Smooth muscle cell (in vitro differentiated cells): ENCODE measurements around the gene PLAC1. TPM values are rescaled to one million over a fixed set of nuclear protein-coding genes. Genes with fewer than 3 reads are reported as not detected.

Experiments used
- DNase-seq: peaks from one replicate; lab custom pipeline; 2025; ENCODE audit not compliant: unreplicated experiment; lab: John Stamatoyannopoulos, UW
- H2AFZ ChIP-seq: fragments of 200-600 bp; sonication (generic); 2 replicates; pipeline ENCODE4 v1.6.0; 2016; ENCODE audit warnings: antibody characterized with exemption, low read depth, mild to moderate bottlenecking
- H3F3A ChIP-seq: fragments of 200-600 bp; sonication (generic); 2 replicates; pipeline ENCODE4 v1.6.0; 2017; ENCODE audit warnings: antibody characterized with exemption, low read depth
- H3K27ac ChIP-seq: fragments of 200-600 bp; sonication (generic); 2 replicates; pipeline ENCODE4 v1.5.1; 2016; ENCODE audit warnings: low read depth, mild to moderate bottlenecking
- H3K27me3 ChIP-seq: fragments of 200-600 bp; sonication (generic); 2 replicates; pipeline ENCODE4 v1.6.1; 2016; ENCODE audit warnings: low read depth, mild to moderate bottlenecking
- H3K36me3 ChIP-seq: fragments of 200-600 bp; sonication (generic); 2 replicates; pipeline ENCODE4 v1.5.1; 2016; ENCODE audit warnings: low read depth
- H3K4me1 ChIP-seq: fragments of 200-600 bp; sonication (generic); 2 replicates; pipeline ENCODE4 v1.5.1; 2016; ENCODE audit warnings: low read depth
- H3K4me2 ChIP-seq: fragments of 200-600 bp; sonication (generic); 2 replicates; pipeline ENCODE4 v1.6.0; 2016; ENCODE audit warnings: mild to moderate bottlenecking
- H3K4me3 ChIP-seq: fragments of 200-600 bp; sonication (generic); 2 replicates; pipeline ENCODE4 v1.5.1; 2016; ENCODE audit warnings: mild to moderate bottlenecking
- H3K79me2 ChIP-seq: fragments of 200-600 bp; sonication (generic); 2 replicates; pipeline ENCODE4 v1.6.0; 2016; ENCODE audit warnings: low read depth, mild to moderate bottlenecking
- H3K9ac ChIP-seq: fragments of 200-600 bp; sonication (generic); 2 replicates; pipeline ENCODE4 v1.6.0; 2016; ENCODE audit warnings: low read depth
- H3K9me3 ChIP-seq: fragments of 200-600 bp; sonication (generic); replicated peaks from 2 replicates; pipeline ENCODE4 v1.5.1; 2016; ENCODE audit warnings: low read depth
- H4K20me1 ChIP-seq: fragments of 200-600 bp; sonication (generic); 2 replicates; pipeline ENCODE4 v1.6.0; 2016; ENCODE audit warnings: low read depth
- WGBS: methylation state at CpG from one replicate; pipeline ENCODE4 v1.1.7; 2016; ENCODE audit warnings: low lambda C conversion rate; 5-methylcytosine and 5-hydroxymethylcytosine counted together
- polyA plus RNA-seq: library from polyadenylated mRNA; unstranded; fragments of >200 nt; fragmentation: Nextera tagmentation; extraction: Ambion mirVana; gene quantifications from 2 replicates; pipeline ENCODE4 v1.2.1, GENCODE V29; 2016
- total RNA-seq: library from RNA; depleted of rRNA; stranded (reverse); fragments of >200 nt; gene quantifications from 2 replicates; pipeline ENCODE4 v1.2.3, GENCODE V29; 2014
- TF ChIP-seq, protein P1 (sequence below): fragments of 200-600 bp; sonication (generic); IDR thresholded peaks from 2 replicates; pipeline ENCODE4 v1.5.1; 2017; ENCODE audit warnings: borderline replicate concordance, mild to moderate bottlenecking, antibody characterized with exemption; ENCODE audit not compliant: insufficient read depth, poor library complexity, severe bottlenecking

The PLAC1 gene
- total and polyA plus RNA-seq, 2 experiments from 2014 or later: 0.31 to 1.1 TPM

DNA sequence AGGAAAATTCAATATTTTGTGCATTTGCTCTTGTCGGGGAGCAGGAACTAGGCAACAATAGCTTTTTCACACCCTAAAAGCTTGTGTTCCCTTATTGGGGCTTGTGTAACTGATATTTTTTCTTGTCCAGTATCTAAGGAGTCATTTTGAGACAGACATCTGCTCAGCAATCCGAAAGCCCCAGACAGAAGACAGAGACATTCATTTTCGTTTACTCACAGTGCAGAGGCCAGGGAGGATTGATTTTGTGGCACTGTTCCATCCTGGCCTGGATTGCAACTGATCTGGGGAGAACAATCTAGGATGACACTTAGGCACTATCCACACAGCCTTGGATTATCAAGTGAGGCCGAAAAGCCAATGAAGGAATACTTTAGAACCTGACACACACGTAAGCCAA is 27.4 kb upstream of the PLAC1 start:
- H3K4me2 ChIP-seq: no peak overlapping the region
- H3F3A ChIP-seq: no peaks in the 10 kb centered on the region
- H3K9me3 ChIP-seq: no peaks in the 10 kb centered on the region
- H3K27ac ChIP-seq: peak overlapping the region; percentile 79
- TF ChIP-seq, protein P1, sequence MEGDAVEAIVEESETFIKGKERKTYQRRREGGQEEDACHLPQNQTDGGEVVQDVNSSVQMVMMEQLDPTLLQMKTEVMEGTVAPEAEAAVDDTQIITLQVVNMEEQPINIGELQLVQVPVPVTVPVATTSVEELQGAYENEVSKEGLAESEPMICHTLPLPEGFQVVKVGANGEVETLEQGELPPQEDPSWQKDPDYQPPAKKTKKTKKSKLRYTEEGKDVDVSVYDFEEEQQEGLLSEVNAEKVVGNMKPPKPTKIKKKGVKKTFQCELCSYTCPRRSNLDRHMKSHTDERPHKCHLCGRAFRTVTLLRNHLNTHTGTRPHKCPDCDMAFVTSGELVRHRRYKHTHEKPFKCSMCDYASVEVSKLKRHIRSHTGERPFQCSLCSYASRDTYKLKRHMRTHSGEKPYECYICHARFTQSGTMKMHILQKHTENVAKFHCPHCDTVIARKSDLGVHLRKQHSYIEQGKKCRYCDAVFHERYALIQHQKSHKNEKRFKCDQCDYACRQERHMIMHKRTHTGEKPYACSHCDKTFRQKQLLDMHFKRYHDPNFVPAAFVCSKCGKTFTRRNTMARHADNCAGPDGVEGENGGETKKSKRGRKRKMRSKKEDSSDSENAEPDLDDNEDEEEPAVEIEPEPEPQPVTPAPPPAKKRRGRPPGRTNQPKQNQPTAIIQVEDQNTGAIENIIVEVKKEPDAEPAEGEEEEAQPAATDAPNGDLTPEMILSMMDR: no peak
- WGBS: 47% methylated on average over 5 of the region's 5 CpGs
- no peak overlapping the region for H3K4me3 ChIP-seq
- no peak overlapping the region for H3K9ac ChIP-seq
- DNase-seq: no peak
- H3K36me3 ChIP-seq: no peaks in the 10 kb centered on the region
- H4K20me1 ChIP-seq: no peaks in the 10 kb centered on the region
- no peaks in the 10 kb centered on the region for H3K27me3 ChIP-seq
- no peaks in the 10 kb centered on the region for H3K4me1 ChIP-seq
- H3K79me2 ChIP-seq: no peaks in the 10 kb centered on the region
- no peak overlapping the region for H2AFZ ChIP-seq

DNA sequence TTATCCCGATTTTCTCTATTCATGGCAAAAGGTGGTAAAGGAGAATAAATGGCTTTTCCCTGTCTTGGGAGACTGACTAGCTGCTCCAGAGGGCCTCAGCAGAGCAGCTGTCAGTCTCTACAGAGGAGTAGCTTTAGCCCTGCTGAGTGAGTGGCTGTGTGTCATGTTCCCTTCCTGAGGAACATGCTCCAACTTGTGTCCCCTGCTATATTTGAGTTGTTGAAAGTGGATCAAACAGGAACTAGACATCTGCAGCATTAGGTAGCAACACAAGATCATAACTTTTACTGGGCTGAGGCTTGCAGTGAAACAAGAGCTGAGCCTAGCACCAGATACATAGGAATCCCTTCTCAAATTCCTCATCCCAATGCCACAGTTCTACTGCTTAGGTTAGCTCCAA is 26.7 kb upstream of the PLAC1 start:
- DNase-seq: no peak

DNA sequence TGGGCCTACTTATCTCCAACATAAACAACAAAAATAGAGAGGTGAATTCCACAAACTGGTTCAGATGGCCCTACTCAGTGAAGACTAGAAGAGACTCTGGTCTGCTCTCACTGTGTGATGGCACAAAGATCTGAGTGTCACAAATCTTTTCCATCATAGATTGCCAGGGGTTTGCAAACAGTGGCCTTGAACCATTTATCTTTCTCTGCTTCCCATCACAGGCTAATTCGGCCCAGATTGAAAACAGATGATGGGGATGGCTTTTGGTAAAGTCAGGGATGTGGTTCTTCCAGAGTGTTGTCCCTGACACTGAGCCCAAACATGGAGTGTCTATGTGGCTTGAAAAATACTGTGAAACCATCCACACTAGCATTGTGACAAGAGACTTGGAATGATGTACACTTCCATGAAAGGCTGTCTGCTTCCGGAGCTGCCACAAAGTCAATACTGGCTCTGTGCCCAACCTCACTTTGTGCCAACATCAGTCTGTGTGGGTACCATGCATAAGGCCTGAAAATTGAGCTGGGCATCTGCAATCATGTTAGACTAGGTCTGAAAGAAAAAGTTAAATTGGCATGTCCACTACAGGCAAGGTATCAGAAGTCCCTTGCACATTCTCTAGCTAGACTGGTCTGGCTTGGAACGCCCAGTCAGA is 25.2 kb upstream of the PLAC1 start:
- Histone ChIP-seq H3K4me2 (no peak overlapping the region), H2AFZ (no peak overlapping the region), H3K9me3 (no peaks in the 10 kb centered on the region), H3K36me3 (no peaks in the 10 kb centered on the region), H3K4me1 (no peaks in the 10 kb centered on the region), H3K9ac (no peak overlapping the region), H3K4me3 (no peak overlapping the region), H4K20me1 (no peaks in the 10 kb centered on the region), H3K27me3 (no peaks in the 10 kb centered on the region), H3K79me2 (no peaks in the 10 kb centered on the region), H3K27ac (no peak overlapping the region), H3F3A (no peaks in the 10 kb centered on the region)
- no peak for DNase-seq
- 66% methylated on average over 3 of the region's 3 CpGs for WGBS
- TF ChIP-seq, protein P1: no peak

More for the DNA sequence above, 26.7 kb upstream of the PLAC1 start:
- Histone ChIP-seq H3F3A (no peaks in the 10 kb centered on the region), H3K79me2 (no peaks in the 10 kb centered on the region), H3K9me3 (no peaks in the 10 kb centered on the region), H3K36me3 (no peaks in the 10 kb centered on the region), H3K9ac (no peak overlapping the region), H3K4me1 (no peaks in the 10 kb centered on the region), H3K4me3 (no peak overlapping the region), H3K27me3 (no peaks in the 10 kb centered on the region), H3K4me2 (no peak overlapping the region), H3K27ac (peak overlapping the region; percentile 79), H4K20me1 (no peaks in the 10 kb centered on the region), H2AFZ (peak overlapping the region; percentile 2)
- TF ChIP-seq, protein P1: no peak
- 85% methylated on average over 1 of the region's 1 CpG for WGBS

DNA sequence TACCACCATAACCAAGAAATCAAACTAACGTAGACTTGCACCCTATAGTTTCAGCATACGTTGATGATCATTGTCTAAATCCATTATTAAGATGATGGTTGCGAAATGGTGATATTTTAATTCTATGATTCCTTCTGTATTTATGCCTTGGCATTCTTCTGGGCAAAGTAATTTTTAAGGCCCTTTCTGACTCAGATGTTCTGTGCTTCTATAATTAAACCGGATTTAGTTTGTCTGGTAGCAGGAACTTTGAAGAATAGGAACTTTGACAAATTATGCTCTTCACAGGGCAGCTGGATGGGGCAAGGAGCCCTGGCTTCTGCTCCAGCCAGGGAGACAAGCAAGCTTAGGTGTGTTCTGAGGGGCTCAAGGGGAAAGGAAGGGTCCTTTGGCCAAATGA is 23.8 kb upstream of the PLAC1 start:
- Histone ChIP-seq H3K4me2 (no peak overlapping the region), H3K9ac (no peak overlapping the region), H3K36me3 (no peaks in the 10 kb centered on the region), H3K4me1 (no peaks in the 10 kb centered on the region), H3K79me2 (no peaks in the 10 kb centered on the region), H3F3A (no peaks in the 10 kb centered on the region), H4K20me1 (no peaks in the 10 kb centered on the region), H3K4me3 (no peak overlapping the region), H2AFZ (no peak overlapping the region), H3K27ac (peak overlapping the region; percentile 72), H3K27me3 (no peaks in the 10 kb centered on the region), H3K9me3 (no peaks in the 10 kb centered on the region)
- WGBS: 56% methylated on average over 4 of the region's 4 CpGs
- DNase-seq: no peak
- TF ChIP-seq, protein P1: no peak
